GM18520 (cell line): Measurements from ENCODE around the gene HBA1.
"Not testable (repeated sequence)": the region's sequence is repeated elsewhere in the genome, so short reads cannot be mapped to it uniquely, and the experiment has no call there.

ENCODE experiments used
- ATAC-seq: cut with Tn5 transposase; IDR thresholded peaks from one replicate; pipeline ENCODE4 v1.9.1; 2021; ENCODE audit not compliant: unreplicated experiment

The HBA1 gene

DNA sequence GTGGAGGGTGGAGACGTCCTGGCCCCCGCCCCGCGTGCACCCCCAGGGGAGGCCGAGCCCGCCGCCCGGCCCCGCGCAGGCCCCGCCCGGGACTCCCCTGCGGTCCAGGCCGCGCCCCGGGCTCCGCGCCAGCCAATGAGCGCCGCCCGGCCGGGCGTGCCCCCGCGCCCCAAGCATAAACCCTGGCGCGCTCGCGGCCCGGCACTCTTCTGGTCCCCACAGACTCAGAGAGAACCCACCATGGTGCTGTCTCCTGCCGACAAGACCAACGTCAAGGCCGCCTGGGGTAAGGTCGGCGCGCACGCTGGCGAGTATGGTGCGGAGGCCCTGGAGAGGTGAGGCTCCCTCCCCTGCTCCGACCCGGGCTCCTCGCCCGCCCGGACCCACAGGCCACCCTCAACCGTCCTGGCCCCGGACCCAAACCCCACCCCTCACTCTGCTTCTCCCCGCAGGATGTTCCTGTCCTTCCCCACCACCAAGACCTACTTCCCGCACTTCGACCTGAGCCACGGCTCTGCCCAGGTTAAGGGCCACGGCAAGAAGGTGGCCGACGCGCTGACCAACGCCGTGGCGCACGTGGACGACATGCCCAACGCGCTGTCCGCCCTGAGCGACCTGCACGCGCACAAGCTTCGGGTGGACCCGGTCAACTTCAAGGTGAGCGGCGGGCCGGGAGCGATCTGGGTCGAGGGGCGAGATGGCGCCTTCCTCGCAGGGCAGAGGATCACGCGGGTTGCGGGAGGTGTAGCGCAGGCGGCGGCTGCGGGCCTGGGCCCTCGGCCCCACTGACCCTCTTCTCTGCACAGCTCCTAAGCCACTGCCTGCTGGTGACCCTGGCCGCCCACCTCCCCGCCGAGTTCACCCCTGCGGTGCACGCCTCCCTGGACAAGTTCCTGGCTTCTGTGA lies at the start of gene HBA1:
Gene HBA1 (plus strand): TSS at position 204 of the 906 bp plus-strand sequence. CDS start 37 bp downstream, at position 241.
- ATAC-seq = not testable (repeated sequence)

DNA sequence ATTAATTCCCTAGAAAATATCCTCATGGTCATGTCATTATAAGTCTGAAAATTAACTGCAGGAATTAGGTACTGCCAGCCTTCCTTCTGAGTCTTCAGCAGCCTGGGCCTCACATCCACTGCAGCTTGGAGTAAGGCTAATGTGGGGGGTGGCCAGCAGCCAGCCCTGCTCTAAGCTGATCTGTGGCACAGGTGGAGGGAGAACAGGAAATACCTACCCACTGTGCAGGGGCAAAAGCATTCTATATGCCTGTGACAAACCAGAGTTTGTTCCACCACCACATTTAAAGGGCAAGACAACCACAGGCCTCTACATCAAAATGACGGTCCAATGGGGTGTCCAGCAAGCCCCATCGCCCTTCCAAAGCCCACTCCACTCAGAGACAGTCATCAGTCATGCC lies 47.4 kb upstream of the HBA1 start:
- no peak for ATAC-seq

DNA sequence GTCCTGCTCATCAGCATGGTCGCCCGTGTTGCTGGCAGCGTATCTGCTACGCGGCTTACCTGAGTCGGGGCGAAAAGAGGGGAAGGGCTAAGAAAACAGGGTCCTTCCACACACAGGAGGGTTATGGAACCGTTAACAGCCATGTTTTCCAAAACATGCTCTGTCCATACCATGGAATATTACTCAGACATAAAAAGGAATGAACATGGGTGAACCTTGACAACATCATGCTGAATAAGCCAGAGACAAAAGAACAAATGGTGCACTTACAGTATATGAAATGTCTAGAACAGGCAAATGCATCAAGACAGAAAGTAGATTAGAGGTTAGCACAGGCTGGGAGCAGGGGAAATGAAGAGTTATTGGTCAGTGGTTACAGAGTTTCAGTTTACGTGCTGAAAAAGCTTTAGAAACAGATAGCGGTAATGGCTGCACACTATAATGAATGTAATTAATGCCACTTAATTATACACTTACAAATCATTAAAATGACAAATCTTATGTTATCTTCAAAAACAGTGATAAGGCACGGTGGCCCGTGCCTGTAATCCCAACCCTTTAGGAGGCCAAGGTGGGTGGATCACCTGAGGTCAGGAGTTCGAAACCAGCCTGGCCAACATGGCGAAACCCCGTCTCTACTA lies 45.8 kb upstream of the HBA1 start:
- no peak for ATAC-seq

DNA sequence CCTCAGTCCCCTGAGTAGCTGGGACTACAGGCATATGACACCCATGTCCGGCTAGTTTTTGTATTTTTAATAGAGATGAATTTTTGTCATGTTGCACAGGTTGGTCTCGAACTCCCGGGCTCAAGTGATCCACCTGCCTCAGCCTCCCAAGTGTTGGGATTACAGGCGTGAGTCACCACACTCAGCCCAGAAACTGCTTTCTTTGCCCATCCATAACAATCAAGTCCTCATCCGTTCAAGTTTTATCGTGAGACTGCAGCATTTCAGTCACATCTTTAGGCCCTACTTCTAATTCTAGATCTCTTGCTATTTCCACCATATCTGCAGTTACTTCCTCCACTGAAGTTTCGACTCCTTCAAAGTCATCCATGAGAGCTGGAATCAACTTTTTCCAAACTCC lies 44.4 kb upstream of the HBA1 start:
- no peak for ATAC-seq

DNA sequence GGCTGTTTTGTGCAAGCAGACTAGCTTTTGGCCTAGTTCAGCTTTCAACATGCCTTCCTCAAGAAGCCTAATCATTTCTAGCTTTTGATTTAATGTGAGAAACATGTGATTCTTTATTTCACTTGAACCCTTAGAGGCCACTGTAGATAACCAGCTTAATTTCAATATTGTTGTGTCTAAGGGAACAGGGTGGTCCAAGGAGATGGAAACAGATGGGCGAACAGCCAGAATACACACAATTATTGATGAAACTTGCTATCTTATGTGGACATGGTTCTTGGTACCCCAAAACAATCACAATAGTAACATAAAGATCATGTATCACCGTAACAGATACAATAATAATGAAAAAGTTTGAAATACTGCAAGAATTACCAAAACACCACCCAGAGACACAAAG lies 42.8 kb upstream of the HBA1 start:
- no peak for ATAC-seq

DNA sequence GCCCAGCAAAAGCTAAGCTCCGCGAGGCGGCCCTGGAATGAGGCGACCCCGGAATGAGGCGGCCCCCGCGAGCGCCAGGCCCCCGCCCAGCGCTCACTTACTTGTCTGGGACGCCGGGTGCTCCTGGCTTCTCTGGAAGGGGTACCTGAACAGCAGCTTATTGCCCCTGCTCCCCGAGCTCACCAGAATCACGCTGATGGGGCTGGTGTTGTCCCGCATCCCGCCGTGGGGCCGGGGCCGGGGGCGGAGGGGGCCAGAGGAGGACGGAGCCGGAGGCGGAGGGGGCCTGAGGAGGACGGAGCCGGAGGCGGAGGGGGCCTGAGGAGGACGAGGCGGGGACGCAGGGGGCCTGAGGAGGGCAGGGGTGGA lies 38.4 kb upstream of the HBA1 start:
- no peak for ATAC-seq

DNA sequence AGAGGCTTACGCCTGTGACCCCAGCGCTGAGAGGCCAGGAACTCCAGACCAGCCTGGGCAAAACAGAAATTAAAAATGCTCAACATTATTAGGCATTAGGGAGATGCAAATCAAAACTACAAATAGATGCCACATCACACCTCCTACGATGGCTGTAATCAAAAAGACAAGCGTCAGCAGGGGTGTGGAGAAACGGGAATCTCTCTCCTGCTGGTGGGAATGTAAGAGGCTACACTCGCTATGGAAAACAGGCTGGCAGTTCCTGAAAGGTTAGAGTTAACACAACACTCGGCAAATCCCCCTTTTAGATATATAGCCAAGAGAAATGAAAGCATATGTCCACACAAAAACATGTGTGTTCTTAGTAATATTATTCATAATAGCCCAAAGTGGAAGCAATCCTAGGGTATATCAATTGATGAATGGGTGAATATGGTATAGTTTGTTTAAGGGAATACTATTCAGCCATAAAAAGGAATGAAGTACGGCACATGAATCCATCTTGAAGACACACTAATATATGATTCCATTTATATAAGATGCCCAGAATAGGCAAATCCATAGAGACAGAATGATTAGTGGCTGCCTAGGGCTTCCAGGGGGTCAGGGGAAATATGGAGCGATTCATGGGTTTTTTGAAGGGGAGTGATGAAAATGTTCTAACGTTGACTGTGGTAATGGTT lies 36.2 kb upstream of the HBA1 start:
- ATAC-seq = no peak

DNA sequence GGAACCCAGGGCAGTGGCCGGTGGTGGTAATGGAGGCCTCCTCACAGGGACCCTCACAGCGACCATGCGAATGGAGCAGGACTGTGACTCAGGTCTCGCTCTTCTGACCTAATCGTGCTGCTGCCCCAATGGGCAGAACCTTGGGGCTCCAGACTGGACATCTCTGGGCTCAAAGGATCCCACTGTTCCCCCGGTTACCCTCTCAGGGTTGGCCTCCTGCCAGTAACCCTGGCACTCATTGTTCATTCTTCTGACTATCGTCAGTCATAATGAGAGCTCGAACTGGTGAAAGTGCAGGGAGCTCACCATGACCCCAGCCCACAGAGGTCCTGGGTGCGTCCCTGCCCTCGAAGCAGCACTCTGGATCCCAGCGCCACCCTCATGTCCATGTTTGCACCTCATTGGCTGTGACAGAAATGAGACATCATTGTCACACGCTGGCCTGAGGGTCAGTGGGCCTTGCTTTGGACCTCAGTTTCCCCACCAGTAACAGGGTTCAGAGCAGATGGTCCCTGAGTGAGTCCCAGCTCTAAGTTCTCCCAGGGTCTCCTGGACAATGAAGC lies 34.0 kb upstream of the HBA1 start:
- no peak for ATAC-seq

DNA sequence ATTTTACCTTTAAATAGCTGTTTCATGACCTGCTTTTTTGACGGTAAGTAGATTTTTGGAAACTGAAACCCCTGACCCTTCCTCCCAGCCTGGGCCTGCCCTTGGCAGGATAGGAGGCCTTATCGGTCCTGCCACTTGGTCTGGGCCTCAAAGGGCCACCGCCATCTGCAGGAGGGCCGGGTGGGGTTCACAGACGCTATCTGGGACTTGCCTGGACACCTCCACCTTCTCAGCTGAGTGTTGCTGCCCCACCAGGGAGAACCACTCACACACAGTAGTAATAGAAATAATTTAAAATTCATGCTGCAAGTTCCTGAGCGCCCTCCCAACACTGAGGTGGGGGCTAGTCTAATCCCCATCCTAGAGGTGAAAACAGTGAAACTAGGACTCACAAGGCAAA lies 33.4 kb upstream of the HBA1 start:
- no peak for ATAC-seq

DNA sequence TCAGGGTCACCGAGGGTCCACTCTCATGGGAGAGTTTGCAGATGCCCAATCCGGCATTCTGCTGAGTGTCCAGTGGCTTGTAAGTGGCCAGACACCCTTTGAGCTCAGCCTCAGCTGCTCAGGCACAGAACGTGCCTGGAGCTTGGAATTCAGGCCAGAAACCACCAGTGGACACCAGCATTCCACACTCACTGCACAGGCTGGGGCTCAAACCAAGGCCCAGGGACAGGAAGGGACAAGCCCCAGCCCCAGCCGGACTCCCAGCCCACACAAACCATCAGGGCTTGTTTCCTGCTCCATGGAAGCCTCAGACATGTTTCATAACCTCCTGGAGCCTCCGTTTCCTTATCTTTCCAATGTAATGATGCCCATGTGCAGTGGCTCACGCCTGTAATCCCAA lies 33.0 kb upstream of the HBA1 start:
- no peak for ATAC-seq

DNA sequence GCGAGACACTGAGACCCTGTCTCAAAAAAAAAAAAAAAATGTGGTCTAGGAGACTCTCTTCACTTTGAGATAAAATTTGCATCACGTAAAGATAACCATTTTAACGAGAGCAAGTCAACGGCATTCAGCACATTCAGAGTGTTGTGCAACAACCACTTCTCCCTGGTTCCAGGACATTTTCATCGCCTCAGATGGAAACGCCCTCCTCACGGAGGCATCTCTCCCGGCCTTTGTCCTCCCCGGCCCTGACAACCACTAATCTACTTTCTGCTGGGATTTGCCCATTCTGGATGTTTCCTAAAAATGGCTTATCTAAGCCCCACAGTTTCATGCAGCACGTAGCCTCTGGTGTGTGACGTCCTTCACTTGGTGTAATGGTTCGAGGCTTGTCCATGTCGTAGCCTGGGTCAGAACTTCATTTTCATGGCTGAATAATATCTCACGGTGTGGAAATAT lies 31.7 kb upstream of the HBA1 start:
- no peak for ATAC-seq

DNA sequence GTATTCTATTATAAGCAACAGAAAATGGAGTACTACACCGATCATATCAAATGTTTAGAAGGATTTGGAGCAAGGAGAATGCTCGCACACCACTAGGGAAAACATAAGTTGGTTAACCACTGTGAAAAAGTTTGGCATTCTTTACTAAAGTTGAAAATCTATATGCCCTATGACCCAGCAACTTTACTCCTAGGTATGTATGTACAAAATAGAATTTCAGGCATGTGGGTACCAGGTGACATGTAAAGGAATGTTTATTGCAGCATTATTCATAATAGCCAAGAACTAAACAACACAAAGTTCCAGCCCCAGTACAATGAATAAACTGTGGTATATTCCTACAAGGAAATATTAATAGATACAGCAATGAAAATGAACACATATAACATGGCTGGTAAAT lies 29.8 kb upstream of the HBA1 start:
- no peak for ATAC-seq

DNA sequence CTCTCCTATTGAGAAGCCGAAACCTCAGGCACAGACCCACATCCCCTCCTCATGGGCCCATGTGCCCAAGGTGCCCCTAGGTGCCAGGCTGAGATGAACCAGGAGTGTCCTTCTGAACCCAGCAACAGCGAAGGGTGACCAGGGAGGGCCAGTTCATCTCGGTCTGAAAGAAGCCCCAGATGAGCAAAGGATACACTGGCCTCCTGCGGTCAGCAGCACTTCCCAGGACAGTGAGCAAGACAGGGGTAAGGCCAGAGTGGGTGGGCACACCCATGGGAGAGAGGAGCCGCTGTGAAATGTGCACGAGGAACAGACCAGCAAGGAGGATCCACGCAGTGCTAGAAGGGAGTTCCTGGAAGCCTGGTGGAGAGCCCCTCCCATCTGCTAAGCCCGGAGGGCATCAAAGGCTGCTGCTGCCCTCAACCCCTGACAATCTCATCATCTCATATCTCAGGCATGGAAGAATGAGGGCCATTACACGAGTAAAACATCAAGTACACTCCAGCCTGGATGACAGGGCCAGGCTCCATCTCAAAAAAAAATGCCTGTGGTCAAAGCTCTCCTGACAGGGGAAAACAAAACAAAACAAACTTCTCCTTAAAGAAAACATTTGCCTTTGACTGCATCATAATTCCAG lies 27.3 kb upstream of the HBA1 start:
- ATAC-seq = no peak

DNA sequence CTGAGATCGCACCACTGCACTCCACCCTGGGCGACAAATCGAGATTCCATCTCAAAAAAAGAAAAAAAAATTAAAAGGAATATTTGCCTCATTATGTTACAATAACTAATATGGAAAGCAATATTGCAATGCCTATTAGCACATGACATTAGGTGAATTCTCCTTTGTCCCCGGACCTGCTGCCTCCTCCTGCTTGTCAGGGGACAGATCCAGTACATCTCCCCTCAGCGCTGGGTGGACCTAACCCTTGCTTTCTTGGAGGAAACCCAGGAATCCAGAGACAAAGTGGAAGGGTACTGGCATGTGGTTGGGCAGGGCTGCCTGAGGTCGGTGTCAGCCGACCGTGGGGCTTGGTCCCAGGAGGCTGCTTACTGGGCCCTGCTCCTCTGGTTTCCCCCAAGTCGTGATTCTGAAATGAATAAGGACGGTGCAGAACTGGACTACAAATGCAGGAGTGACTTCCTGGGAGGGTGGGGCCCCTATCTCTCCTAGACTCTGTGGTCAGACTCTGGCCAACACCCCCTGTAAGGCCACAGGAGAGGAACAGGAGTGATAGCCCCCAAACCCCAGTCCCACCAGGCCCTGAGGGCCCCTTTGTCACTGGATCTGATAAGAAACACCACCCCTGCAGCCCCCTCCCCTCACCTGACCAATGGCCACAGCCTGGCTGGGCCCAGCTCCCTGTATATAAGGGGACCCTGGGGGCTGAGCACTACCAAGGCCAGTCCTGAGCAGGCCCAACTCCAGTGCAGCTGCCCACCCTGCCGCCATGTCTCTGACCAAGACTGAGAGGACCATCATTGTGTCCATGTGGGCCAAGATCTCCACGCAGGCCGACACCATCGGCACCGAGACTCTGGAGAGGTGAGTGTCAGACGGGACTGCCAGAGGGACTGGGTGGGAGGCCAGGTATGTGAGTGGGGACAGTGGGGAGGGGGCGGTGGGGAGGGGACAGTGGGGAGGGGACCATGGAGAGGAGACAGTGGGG lies 24.0 kb upstream of the HBA1 start, which contains the start of gene HBZ:
Gene HBZ (plus strand): TSS at position 504 of the 988 bp plus-strand sequence. CDS start 266 bp downstream, at position 770.
- no peak for ATAC-seq

DNA sequence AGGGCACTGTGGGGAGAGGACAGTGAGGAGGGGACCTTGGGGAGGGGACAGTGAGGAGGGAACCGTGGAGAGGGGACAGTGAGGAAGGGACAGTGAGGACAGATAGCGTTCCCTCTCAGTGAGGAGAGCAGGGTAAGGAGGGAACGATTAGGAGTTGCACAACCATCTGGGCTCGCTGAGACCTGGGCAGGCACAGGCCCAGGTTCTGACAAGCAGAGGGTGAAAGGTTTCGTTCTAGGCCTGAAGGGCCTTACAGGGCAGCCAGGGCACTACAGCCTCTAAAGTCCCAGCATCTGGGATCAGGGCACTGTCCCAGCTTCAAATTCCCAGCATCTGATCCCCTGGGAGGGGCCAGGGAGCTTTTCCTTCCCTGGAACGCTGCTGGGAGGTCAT lies 23.4 kb upstream of the HBA1 start:
- ATAC-seq = not testable (repeated sequence)

DNA sequence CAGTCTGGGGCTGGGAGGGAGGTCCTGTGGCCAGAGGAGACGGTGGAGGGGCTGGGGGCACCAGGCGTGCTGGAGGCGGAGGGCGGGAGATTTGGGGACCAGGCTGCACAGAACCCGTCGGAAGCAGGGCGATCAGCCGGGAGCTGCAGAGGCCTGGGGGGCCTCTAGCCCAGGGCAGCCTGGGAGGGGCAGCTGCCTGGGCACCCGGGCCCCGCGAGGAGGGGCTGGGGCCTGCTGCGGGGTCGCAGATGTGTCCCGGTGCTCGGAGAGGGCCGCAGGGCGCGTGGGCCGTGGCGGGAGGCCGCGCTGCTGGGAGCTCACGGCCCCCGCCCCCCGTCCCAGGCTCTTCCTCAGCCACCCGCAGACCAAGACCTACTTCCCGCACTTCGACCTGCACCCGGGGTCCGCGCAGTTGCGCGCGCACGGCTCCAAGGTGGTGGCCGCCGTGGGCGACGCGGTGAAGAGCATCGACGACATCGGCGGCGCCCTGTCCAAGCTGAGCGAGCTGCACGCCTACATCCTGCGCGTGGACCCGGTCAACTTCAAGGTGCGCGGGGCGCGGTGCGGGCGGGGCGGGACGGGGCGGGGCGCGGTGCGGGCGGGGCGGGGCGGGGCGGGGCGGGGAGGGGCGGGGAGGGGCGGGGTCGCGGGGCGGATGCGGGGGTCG lies 22.8 kb upstream of the HBA1 start:
- not testable (repeated sequence) for ATAC-seq

DNA sequence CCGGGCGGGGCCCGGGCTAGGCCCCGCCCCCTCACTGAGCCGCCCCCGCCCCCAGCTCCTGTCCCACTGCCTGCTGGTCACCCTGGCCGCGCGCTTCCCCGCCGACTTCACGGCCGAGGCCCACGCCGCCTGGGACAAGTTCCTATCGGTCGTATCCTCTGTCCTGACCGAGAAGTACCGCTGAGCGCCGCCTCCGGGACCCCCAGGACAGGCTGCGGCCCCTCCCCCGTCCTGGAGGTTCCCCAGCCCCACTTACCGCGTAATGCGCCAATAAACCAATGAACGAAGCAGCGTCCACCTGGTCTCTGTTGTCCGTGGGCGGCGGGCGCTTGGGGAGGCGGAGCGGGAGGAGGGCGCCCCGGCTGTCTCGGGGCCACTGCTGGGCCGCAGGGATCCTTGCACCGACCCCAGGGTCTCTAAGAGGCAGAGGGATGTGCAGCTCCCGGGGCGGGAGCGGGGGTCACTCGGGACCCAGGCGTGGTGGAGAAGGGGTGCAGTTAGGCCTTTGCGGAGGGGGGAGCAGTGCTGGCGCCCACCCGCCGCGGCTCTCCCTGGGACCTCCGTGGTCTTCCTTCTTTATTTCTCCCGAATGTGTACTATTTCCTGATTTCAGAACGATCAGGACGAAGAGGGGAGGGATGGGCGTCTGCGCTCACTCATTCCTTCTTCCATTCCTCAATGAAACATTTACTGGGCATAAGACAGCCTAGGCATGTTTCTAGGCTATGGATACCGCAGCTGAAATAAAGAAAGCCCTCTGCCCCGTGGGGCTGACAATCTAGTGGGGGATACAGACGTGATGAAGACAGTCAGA lies 22.1 kb upstream of the HBA1 start:
- no peak for ATAC-seq

DNA sequence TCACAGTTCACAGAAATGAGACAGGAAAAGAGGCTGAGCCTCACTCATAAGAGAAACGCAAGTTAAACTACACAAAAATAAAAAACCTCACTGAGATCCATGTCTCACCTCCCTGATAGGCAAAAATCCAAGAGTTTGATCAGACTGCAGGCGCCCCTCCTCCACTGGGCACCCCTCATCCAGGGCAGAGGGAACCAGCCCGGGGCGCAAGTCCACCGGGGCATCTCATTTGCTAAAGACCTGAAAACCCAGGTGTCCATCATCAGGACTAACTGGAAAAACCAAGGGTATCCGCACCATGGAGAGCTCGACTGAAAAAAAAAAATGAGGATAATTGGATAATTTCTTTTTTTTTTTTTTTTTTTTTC lies 21.5 kb upstream of the HBA1 start:
- ATAC-seq = no peak
